HG02798 (cell line): Measurements from ENCODE around the gene MEGF6.

Source experiments
- ATAC-seq: cut with Tn5 transposase; IDR thresholded peaks from one replicate; pipeline ENCODE4 v1.9.1; 2021; ENCODE audit warnings: mild to moderate bottlenecking; ENCODE audit not compliant: unreplicated experiment, poor library complexity

MEGF6 gene

DNA sequence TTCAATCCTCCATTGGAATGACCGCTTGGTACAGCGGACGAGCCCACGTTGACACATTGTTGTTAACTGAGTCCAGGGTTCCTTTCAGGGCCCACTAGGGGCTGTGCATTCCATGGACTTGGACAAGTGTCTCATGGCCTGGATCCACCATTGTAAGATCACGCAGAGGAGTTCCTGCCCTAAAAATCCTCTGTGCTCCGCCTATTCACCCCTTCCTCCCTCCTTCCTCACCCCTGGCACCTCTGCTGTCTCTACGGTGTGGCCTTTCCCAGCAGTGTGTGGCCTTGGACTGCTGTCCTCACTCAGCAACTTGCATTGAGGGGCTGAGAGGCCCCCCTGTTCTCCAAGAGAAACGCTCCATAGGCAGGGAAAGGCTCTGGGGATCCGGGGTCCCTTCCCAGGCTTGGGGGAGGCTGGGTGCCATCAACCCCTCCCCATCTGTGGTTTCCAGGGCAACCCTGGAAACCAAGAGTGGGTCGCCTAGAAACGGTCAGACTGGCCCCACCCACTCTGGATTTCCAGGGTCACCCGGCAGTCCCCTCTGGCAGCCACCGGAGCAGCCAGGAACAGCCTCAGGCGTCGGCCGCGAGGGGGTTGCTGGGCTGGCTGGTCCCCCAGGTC is 50.9 kb downstream of the MEGF6 start:
- no peak for ATAC-seq

DNA sequence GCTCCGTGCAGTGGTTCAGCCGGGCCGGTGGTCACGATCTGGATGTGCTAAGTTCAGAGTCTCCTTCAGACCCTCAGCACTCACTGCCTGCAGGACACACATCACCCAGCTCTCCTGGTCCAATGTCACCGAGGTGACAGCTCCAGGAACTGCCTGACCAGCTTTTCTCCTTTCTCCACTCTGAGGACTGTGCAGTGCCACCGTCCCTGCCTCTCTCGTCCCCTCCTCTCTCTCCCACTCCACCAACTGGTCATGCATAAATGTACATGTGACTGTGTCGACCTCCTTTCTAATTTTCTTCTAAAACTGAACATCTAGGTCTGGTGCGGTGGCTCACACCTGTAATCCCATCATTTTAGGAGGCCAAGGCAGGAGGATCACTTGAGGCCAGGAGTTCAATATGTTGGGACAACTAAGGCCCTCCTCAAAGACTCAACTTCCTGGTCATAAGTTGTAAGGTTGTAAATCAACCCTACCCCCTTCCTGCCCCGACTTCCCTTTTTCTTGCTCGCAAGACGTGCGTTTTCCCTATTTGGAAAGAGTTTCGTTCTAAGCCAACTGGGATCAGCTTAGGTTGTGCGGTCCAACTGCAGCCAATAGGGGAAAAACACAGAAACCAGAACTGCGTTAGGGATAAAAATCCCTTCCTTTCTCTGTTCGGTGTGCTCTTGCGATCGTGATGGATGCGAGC is 53.1 kb downstream of the MEGF6 start:
- ATAC-seq = no peak

GRCh38 chr1:3557366-3557765 is 53.9 kb downstream of the MEGF6 start:
- ATAC-seq = no peak

DNA sequence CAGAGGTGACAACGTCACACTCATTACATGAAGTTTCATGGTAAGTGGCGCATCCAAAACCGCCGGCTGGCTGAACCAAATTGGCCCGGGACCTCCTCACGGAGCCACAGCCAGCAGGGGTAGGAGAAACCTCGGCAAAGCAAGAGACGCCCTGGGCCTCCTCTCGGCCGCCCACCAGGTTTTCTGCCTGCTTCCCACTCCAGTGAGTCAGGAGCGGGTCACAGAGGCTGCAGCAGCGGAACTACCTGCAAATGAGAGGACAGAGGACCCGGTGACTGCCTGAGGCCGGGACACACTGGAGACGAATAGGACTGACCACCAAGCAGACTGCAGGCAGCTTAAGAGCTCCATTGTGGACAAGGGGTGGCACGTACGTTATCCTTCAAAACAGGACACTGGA is 55.0 kb downstream of the MEGF6 start:
- ATAC-seq = no peak

DNA sequence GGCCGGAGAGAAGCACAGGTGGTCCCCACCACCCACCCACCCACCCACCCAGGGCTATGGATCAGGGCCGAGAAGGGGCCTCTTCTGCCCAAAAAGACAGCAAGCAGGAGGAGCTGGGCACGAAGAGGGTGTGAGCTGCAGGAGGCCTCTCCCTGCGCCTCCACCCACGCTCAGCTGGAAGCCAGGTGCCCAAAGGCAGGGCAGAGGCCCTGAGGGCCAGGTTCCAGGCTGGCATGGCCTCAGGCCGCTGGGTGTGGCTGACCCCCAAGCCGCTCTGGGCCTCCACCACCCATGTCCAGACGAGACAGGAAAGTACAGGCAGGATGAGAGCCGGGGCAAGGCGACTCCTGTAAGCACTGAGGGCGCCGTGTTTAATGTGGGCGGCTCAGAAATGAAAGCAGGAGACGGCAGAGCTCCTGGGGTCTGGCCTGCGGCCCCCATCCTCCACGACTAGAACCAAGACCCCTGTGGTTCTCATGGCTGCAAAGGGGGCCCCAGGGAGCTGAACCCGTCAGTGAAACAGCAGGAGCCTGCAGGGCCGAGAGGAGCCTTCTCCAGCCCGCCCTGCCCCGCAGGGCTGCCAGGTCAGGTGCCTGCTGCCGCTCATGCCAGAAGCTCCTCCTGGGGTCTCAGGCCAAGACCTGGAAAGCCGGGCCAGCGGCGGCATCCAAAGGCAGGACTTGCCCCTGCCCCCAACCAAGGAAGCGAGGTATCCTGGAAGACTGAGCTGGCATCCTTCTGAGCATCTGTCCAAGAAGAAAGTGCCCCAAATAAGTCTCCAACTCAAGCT is 56.0 kb downstream of the MEGF6 start:
- no peak for ATAC-seq

DNA sequence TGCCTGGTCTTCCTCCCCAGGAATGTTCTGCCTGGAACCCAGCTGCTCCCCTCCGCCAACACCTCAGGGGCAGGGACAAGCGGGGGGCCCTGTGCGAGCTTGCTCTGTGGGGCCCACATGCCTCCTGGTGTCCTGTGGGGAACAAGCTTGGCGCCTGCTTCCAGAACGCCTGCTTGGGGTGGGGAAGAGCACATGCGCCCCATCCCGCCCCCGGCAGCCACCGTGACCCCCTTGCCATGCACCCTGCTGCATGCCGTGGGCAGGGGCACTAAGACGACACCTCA is 57.4 kb downstream of the MEGF6 start:
- ATAC-seq = no peak

DNA sequence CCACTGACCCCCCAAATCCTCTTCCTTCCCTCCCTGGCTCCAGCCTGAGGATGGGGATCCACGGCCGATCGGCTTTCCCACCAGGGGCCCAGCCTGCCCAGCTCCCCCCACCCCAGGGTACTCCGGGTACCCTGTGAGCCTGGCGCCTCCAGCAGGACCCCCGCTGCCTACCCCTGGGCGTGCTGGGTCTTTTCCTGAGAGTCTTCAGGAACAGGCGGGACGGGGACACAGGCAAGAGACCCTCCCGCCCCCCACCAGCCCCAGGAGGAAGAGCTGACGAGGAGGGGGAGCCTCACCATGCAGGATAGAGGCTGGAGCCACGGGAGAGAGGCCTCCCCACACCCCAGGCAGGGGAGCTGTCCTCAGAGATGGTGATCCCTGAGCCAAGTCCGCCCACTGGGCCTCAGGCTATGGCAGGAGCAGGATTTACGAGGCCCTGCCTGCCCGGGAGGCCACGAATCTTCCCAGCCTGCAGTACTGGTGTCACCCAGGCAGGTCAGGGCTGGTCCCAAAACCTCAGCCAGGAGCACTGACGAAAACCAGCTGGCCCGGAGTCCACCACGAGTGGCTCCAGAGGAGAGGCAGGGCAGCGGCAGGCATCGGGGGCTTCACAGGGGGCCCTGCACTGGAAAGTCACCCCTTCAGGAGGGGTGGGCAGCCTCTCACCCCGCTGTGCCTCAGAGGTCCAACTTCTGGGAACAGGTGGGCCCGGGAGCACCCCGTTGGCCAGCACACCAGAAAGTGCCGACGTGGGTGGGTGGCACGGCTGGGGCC is 58.0 kb downstream of the MEGF6 start:
- ATAC-seq = no peak

- no peak for ATAC-seq
Measured at GRCh38 chr1:3552751-3553150, 58.6 kb downstream of the MEGF6 start.

DNA sequence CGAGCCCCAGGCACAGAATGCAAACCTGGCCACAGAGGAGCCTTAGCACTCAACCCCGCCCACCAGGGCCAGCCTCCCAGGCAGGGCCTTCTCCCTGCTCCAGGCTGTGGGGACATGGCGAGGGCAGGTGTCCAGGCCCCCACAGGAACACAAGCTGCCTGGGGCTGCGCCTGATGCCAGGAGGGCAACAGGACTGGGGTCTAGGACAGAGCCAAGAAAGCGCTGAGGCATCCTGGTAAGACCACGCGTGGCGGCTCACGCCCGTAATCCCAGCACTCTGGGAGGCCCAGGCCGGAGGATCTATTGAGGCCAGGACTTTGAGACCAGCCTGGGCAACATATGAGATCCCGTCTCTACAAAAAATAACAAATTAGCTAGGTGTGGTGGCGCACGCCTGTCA is 59.1 kb downstream of the MEGF6 start:
- ATAC-seq = no peak

DNA sequence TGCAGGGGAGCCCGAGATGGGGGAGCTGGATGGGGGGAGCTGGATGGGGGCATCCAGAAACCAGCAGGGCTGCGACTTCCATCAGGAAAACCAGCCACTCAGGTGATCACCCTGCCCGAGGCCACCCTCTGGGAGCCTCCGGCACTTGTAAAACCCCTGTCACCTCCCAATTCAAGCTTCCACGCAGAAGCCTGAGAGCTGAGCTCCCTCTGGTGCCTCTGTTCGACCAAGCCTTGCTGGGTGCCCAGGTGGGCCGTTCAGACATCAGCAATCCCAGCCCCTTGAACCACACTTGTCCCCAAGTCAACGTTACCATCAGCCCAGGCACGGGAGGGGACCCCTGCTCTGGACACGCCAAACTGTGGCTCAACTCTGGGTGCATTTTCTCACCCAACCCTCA is 59.6 kb downstream of the MEGF6 start:
- ATAC-seq = no peak

- no peak for ATAC-seq
Measured at GRCh38 chr1:3551290-3551678, 60.0 kb downstream of the MEGF6 start.

GRCh38 chr1:3550511-3551289 is 60.6 kb downstream of the MEGF6 start:
- no peak for ATAC-seq

- no peak for ATAC-seq
Measured at GRCh38 chr1:3548895-3549294, 62.4 kb downstream of the MEGF6 start.

- ATAC-seq = no peak
Measured at GRCh38 chr1:3548156-3548893, 63.0 kb downstream of the MEGF6 start.

DNA sequence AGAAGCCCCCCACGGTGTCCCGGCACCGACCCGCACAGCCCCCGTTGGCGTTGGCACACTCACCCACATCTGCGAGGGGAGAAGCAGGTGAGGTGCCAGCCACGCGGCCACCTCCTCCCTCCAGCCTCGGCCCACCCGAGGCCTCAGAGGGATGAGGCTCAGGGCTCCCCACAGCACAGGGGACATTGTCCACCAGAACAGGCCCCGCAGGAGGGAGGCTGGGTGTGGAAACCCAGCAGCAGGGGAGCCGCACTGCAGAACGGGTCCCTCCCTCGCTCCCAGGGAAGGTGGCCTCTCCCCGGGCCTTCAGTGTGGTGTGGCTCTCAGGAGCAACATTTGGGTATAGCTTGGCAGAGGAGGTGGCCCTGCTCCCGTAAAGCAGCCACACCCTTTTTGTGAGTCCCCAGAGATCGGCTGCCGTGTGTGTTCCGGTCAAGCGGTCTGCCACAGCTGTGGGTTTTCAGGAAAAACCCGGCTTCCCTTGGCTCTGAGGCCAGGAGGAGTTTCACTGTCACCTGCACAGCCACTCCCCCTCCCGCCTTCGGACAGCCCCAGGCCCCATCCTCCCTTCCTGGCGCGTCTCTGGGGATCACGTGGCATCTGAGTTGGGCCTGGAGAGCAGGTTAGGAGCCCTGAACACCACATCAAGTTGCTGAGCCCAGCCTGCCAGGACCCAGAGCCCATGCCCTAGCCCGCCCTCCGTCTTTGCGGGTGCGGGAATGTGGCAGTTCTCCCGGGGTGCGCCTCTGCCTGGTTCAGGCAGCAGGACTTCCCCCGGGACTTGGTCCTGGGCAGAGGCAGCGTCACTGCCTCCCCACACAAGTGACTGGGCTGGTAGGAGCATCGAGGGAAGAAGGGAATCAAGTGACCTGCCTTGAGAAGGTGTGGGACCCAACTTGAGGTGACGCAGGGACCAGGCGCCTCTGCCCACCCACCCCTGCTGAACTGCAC is 64.0 kb downstream of the MEGF6 start:
- no peak for ATAC-seq

- no peak for ATAC-seq
Measured at GRCh38 chr1:3546048-3546384, 65.3 kb downstream of the MEGF6 start.

GRCh38 chr1:3545363-3546047 is 65.8 kb downstream of the MEGF6 start:
- ATAC-seq = no peak
